Hepatocyte (in vitro differentiated cells): ENCODE measurements around the gene CACNA1B.

ENCODE experiments used
- EZH2 ChIP-seq: fragments of 200-600 bp; sonication (generic); IDR thresholded peaks from 2 replicates; pipeline ENCODE4 v1.6.1; 2016; ENCODE audit warnings: antibody characterized with exemption, mild to moderate bottlenecking, borderline replicate concordance
- EZH2phosphoT487 ChIP-seq: fragments of 200-600 bp; sonication (generic); IDR thresholded peaks from one replicate; pipeline ENCODE4 v1.6.1; 2018; ENCODE audit warnings: antibody characterized with exemption, mild to moderate bottlenecking, low read depth, moderate library complexity; ENCODE audit not compliant: unreplicated experiment, severe bottlenecking
- TF ChIP-seq, protein P1 (sequence below): fragments of 200-600 bp; sonication (generic); IDR thresholded peaks from 2 replicates; pipeline ENCODE4 v1.5.1; 2016; ENCODE audit warnings: antibody characterized with exemption, mild to moderate bottlenecking; ENCODE audit not compliant: poor library complexity

DNA sequence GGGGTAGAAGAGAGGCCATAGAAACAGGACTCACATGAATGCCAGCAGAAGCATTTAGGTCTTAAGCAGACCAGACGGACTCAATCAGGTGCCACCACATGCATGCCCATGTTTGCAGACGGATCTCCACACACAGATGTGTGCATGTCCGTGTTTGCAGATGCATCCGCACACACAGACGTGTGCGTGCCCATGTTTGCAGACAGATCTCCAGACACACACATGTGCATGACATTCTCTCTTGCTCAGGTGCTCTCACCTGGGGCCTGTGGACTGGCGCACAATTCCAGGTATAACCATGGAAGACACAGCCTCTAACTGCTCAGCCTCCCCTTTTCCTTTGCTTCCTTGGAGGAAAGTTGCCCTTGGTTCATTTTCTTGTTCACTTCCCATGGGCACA, 148.3 kb downstream of the CACNA1B start:
- TF ChIP-seq, protein P1, sequence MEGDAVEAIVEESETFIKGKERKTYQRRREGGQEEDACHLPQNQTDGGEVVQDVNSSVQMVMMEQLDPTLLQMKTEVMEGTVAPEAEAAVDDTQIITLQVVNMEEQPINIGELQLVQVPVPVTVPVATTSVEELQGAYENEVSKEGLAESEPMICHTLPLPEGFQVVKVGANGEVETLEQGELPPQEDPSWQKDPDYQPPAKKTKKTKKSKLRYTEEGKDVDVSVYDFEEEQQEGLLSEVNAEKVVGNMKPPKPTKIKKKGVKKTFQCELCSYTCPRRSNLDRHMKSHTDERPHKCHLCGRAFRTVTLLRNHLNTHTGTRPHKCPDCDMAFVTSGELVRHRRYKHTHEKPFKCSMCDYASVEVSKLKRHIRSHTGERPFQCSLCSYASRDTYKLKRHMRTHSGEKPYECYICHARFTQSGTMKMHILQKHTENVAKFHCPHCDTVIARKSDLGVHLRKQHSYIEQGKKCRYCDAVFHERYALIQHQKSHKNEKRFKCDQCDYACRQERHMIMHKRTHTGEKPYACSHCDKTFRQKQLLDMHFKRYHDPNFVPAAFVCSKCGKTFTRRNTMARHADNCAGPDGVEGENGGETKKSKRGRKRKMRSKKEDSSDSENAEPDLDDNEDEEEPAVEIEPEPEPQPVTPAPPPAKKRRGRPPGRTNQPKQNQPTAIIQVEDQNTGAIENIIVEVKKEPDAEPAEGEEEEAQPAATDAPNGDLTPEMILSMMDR, result no peak
- TF ChIP-seq EZH2 (no peak), EZH2phosphoT487 (no peak)
